Testis (tissue), 3 donors: ENCODE data around the gene C5. TPM values are rescaled to one million over a fixed set of nuclear protein-coding genes. Genes with fewer than 3 reads are reported as not detected.
A peak's percentile ranks its signal among the peaks of the same experiment; 100 is the strongest.

Experiments used
- DNase-seq: peaks from one replicate; pipeline ENCODE4 v3.0.0-alpha.2; 2019
- H3K27ac ChIP-seq, 2 donors: fragments of 200-600 bp; sonication (generic); one replicate each; pipeline ENCODE4 v1.5.1; 2019
- H3K27me3 ChIP-seq: fragments of 200-600 bp; sonication (generic); one replicate; pipeline ENCODE4 v1.5.1; 2019
- H3K36me3 ChIP-seq: fragments of 200-600 bp; sonication (generic); one replicate; pipeline ENCODE4 v1.5.1; 2017; ENCODE audit warnings: low read depth; ENCODE audit errors: missing control alignments
- H3K4me1 ChIP-seq: fragments of 200-600 bp; sonication (generic); one replicate; pipeline ENCODE4 v1.5.1; 2019
- H3K4me3 ChIP-seq, 2 donors: fragments of 200-600 bp; sonication (generic); one replicate each; pipeline ENCODE4 v1.5.1; 2017 to 2019
- H3K9me3 ChIP-seq: fragments of 200-600 bp; sonication (generic); one replicate; pipeline ENCODE4 v1.5.1; 2017
- POLR2A ChIP-seq: fragments of 450-650 bp; IDR thresholded peaks from one replicate; pipeline ENCODE4 v1.6.1; 2017; ENCODE audit warnings: antibody characterized with exemption, mild to moderate bottlenecking, moderate library complexity
- WGBS, 2 donors: methylation state at CpG; one replicate each; pipeline ENCODE4 v1.1.5; 2018; 5-methylcytosine and 5-hydroxymethylcytosine counted together
- intact Hi-C: fragments of 100-400 bp; cut with DNase I; formaldehyde crosslinking; loops from one replicate; pipeline ENCODE4 v1.15.1; 2023; ENCODE audit warnings: low total_unique reads
- polyA plus RNA-seq: library from polyadenylated mRNA; stranded (reverse); fragments of 350-450 nt; fragmentation: Illumina TruSeq; extraction: RNeasy Lipid Tissue Mini Kit (QIAGEN cat#74804); gene quantifications from one replicate; pipeline ENCODE4 v1.2.3, GENCODE V29; 2014; ENCODE audit warnings: low read depth, low replicate concordance; ENCODE audit not compliant: insufficient read depth
- total RNA-seq, 2 donors: library from RNA; depleted of rRNA; stranded (reverse); fragments of >200 nt; gene quantifications; one replicate each; pipeline ENCODE4 v1.2.3, GENCODE V29; 2016
- TF ChIP-seq, protein P1 (sequence below), 3 experiments: fragments of 450-650 bp in 2 of 3; fragments of 200-600 bp in 1 of 3; sonication (generic) in 1 of 3; IDR thresholded peaks; one replicate each; pipeline ENCODE4 v1.5.1; 2016 to 2019; ENCODE audit warnings: antibody characterized with exemption in 3 of 3, mild to moderate bottlenecking in 2 of 3, moderate library complexity in 1 of 3

C5 gene
- total and polyA plus RNA-seq, 3 donors from 2014 or later: 3.2 to 8.0 (median 5.1) TPM

DNA sequence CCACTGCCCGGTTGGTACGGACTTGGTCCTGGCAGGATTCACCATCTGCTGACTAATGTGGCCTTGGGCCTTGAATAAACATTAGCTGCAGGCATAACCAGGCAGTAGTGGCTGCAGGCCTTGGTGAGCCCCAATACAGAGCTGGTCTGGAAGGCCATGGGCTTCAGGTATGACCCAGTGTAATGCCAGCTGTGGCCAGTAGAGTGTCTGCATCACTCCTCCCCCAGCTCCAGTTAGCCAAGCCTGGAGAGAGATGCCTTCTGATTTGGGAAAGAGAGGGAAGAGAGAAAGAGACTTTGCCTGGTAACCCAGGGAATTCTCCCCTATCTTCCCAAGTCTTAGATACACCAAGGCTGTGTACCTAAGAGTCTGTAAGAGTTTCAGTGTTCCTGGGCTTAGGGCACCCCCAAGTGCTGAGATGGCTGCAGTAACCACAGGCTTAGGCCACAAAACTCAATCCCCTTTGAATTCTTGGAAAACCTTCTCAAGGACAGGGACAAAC is 5.6 kb upstream of the C5 start:
- WGBS, 2 donors: 85 to 90% methylated on average over 2 of the region's 2 CpGs
- H3K27ac ChIP-seq: no peak overlapping the region
- intact Hi-C loops: no loop called here

DNA sequence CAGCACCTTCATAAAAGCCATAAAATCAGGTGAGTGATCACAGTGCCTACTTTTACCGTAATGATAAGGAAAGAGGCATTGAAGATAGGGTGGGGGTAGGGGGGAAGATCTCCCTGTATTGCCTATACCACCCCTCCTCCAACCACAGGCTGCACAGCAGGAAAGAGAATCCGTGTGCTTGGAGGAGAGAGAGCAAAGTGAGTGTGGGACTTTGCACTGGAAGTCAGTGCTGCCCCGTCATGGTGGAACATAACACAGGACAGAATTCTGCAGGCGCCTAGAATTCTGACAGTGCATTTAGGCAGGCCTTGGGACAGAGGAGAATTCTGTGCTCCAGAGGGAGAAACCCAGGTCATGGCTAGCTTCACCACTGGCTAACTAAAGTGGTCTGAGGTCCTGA is 3.5 kb upstream of the C5 start:
- Histone ChIP-seq H3K9me3 (no peaks in the 10 kb centered on the region), H3K27me3 (no peaks in the 10 kb centered on the region), H3K36me3 (no peaks in the 10 kb centered on the region), H3K4me1 (no peaks in the 10 kb centered on the region), H3K27ac (no peak overlapping the region), H3K4me3 (no peak overlapping the region)
- no peak for DNase-seq
- no peak for TF ChIP-seq POLR2A
- TF ChIP-seq, protein P1, sequence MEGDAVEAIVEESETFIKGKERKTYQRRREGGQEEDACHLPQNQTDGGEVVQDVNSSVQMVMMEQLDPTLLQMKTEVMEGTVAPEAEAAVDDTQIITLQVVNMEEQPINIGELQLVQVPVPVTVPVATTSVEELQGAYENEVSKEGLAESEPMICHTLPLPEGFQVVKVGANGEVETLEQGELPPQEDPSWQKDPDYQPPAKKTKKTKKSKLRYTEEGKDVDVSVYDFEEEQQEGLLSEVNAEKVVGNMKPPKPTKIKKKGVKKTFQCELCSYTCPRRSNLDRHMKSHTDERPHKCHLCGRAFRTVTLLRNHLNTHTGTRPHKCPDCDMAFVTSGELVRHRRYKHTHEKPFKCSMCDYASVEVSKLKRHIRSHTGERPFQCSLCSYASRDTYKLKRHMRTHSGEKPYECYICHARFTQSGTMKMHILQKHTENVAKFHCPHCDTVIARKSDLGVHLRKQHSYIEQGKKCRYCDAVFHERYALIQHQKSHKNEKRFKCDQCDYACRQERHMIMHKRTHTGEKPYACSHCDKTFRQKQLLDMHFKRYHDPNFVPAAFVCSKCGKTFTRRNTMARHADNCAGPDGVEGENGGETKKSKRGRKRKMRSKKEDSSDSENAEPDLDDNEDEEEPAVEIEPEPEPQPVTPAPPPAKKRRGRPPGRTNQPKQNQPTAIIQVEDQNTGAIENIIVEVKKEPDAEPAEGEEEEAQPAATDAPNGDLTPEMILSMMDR (IDR thresholded peaks at IDR 0.05): no peak
- WGBS, 2 donors: 66 to 94% methylated on average over 4 of the region's 4 CpGs
- intact Hi-C loops: no loop called here

More for the DNA sequence above, 5.6 kb upstream of the C5 start:
- Histone ChIP-seq H3K27me3 (no peaks in the 10 kb centered on the region), H3K4me3 (no peak overlapping the region), H3K4me1 (no peaks in the 10 kb centered on the region), H3K9me3 (no peaks in the 10 kb centered on the region), H3K36me3 (no peaks in the 10 kb centered on the region)
- no peak for TF ChIP-seq POLR2A
- TF ChIP-seq, protein P1 (IDR thresholded peaks at IDR 0.05): peak in 1 of 3 experiments; percentile 10
- DNase-seq: no peak

DNA sequence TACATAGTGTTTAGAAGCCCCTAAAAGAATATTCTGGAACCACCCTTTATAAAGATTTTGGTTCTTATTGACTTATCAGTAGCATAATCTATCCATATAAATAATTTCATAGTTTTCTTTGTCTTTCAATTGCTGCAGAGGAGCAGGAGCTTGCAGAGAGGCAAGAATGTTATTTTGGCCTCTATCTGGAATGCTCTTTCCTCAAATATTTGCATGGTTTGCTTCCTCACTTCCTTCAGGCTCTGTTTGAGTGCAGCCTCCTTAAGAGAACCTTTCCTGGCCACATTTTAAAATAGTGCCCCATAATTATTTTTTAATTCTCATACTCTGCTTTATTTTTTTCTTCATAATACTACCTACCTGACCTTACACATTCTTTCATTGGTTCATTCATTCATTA is 1.5 kb downstream of the C5 start:
- TF ChIP-seq POLR2A: no peak
- TF ChIP-seq, protein P1 (IDR thresholded peaks at IDR 0.05): no peak
- H3K27me3 ChIP-seq: no peaks in the 10 kb centered on the region
- H3K4me3 ChIP-seq: no peak overlapping the region
- no peaks in the 10 kb centered on the region for H3K4me1 ChIP-seq
- H3K36me3 ChIP-seq: no peaks in the 10 kb centered on the region
- H3K27ac ChIP-seq: no peak overlapping the region
- no peak for DNase-seq
- H3K9me3 ChIP-seq: no peaks in the 10 kb centered on the region
- intact Hi-C loops: no loop called here

DNA sequence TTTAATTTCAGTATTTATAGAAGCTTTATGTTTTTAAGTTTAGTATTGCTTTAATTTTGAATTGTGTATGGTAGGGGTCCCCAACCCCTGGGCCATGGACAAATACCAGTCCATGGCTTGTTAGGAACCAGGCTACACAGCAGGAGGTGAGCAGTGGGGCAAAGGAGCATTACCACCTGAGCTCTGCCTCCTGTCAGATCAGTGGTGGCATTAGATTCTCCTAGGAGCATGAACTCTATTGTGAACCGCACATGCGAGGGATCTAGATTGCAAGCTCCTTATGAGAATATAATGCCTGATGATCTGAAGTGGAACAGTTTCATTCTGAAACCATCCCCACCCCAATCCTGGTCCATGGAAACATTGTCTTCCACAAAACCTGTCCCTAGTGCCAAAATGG is 1.9 kb downstream of the C5 start:
- 90 to 100% methylated on average over 2 of the region's 2 CpGs for whole genome bisulfite sequencing, 2 donors
- no peak for DNase-seq
- TF ChIP-seq, protein P1 (IDR thresholded peaks at IDR 0.05): no peak
- TF ChIP-seq POLR2A: no peak
- no peaks in the 10 kb centered on the region for H3K36me3 ChIP-seq
- intact Hi-C loops: no loop called here
- no peaks in the 10 kb centered on the region for H3K9me3 ChIP-seq
- no peaks in the 10 kb centered on the region for H3K27me3 ChIP-seq
- H3K27ac ChIP-seq: no peak overlapping the region
- H3K4me1 ChIP-seq: no peaks in the 10 kb centered on the region
- H3K4me3 ChIP-seq: no peak overlapping the region

DNA sequence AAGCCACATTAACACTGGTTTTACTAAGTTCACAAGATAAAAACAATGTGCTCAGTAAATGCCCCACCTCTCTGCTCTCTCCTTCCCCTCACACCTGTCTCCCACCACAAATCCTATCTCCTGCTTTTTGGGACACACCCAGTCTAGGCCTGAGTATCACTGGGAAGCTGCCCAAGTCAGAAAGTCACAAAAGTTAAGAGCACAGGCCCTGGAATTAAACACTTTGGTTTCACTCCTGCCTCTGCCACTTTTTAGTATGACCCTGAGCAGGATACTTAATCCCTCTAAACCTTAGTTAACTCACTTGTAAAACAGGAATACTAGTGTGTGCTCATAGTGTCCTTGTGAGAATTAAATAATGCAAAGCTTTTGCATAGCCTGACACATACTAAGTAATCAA is 11.3 kb downstream of the C5 start:
- intact Hi-C loops: no loop called here
- DNase-seq: no peak

More for the DNA sequence above, 11.3 kb downstream of the C5 start:
- no peaks in the 10 kb centered on the region for H3K9me3 ChIP-seq
- no peak overlapping the region for H3K4me3 ChIP-seq
- no peaks in the 10 kb centered on the region for H3K36me3 ChIP-seq
- no peaks in the 10 kb centered on the region for H3K27me3 ChIP-seq
- TF ChIP-seq, protein P1 (IDR thresholded peaks at IDR 0.05): no peak
- TF ChIP-seq POLR2A: no peak
- H3K27ac ChIP-seq: no peak overlapping the region
- H3K4me1 ChIP-seq: no peaks in the 10 kb centered on the region
